ENCODE data around the gene MYO10. TPM values are rescaled to one million over a fixed set of nuclear protein-coding genes. Genes with fewer than 3 reads are reported as not detected.

Gene MYO10
- total RNA-seq, 1 experiment from 2014 or later, result 71.9 TPM

GRCh38 chr5:16883176-16883575 is 52.9 kb downstream of the MYO10 start:
- Histone ChIP-seq H3K9me3 (ENCODE audit: control insufficient read depth, insufficient read depth, low read depth, low read length) (no peaks in the 10 kb centered on the region), H3K36me3 (ENCODE audit: control insufficient read depth, insufficient read depth, low read length) (no peaks in the 10 kb centered on the region), H3K4me1 (ENCODE audit: control insufficient read depth, insufficient read depth, low read length) (peaks cover 71% of the 10 kb centered on the region), H3K27me3 (ENCODE audit: control insufficient read depth, insufficient read depth, low read length) (no peaks in the 10 kb centered on the region), H3K4me3 (ENCODE audit: low read depth in 2 of 2, low read length in 2 of 2) (no peak overlapping the region), H3K27ac (ENCODE audit: low read length) (peak overlapping the region; percentile 52; the same call in 1 of the 2 replicates)
- BruUV-seq (replicated peaks), result no TSS peak
- ChIA-PET POLR2A (no interaction called here), CTCF (no interaction called here)
- DNase-seq (ENCODE audit: low read depth, low spot score), result no peak
- intact Hi-C loops (cut with micrococcal nuclease; ENCODE audit: unreplicated experiment), result no loop called here
- ATAC-seq, result no peak
- no peak for TF ChIP-seq SIN3A (IDR thresholded peaks at IDR 0.05; ENCODE audit: borderline replicate concordance, insufficient read depth, low read depth, low read length)
- TF ChIP-seq CTCF (IDR thresholded peaks at IDR 0.05), result no peak
- TF ChIP-seq POLR2AphosphoS5 (IDR thresholded peaks at IDR 0.05; ENCODE audit: low read depth, low read length), result no peak
- no peak for TF ChIP-seq TCF7L2 (IDR thresholded peaks at IDR 0.05; ENCODE audit: low read depth, low read length)
- TF ChIP-seq, protein P1, sequence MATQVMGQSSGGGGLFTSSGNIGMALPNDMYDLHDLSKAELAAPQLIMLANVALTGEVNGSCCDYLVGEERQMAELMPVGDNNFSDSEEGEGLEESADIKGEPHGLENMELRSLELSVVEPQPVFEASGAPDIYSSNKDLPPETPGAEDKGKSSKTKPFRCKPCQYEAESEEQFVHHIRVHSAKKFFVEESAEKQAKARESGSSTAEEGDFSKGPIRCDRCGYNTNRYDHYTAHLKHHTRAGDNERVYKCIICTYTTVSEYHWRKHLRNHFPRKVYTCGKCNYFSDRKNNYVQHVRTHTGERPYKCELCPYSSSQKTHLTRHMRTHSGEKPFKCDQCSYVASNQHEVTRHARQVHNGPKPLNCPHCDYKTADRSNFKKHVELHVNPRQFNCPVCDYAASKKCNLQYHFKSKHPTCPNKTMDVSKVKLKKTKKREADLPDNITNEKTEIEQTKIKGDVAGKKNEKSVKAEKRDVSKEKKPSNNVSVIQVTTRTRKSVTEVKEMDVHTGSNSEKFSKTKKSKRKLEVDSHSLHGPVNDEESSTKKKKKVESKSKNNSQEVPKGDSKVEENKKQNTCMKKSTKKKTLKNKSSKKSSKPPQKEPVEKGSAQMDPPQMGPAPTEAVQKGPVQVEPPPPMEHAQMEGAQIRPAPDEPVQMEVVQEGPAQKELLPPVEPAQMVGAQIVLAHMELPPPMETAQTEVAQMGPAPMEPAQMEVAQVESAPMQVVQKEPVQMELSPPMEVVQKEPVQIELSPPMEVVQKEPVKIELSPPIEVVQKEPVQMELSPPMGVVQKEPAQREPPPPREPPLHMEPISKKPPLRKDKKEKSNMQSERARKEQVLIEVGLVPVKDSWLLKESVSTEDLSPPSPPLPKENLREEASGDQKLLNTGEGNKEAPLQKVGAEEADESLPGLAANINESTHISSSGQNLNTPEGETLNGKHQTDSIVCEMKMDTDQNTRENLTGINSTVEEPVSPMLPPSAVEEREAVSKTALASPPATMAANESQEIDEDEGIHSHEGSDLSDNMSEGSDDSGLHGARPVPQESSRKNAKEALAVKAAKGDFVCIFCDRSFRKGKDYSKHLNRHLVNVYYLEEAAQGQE (IDR thresholded peaks at IDR 0.05; ENCODE audit: insufficient read depth in 1 of 2, low read depth in 2 of 2, low read length in 1 of 2), result no peak
- in situ Hi-C loops (cut with HindIII; ENCODE audit: low pct_unique_long_range_greater_than_20kb, low sequenced_read_pairs), result no loop called here

GRCh38 chr5:16881251-16881650 is 54.8 kb downstream of the MYO10 start:
- no peak for TF ChIP-seq POLR2AphosphoS5 (IDR thresholded peaks at IDR 0.05; ENCODE audit: low read depth, low read length)

GRCh38 chr5:16880547-16880946 is 55.5 kb downstream of the MYO10 start:
- ChIA-PET POLR2A (no interaction called here), CTCF (no interaction called here)
- peak overlapping the region; percentile 65 for H3K27ac ChIP-seq (ENCODE audit: low read length)
- peaks cover 60% of the 10 kb centered on the region for H3K4me1 ChIP-seq (ENCODE audit: control insufficient read depth, insufficient read depth, low read length)
- ATAC-seq, result no peak; the same call in 1 of the 2 replicates
- intact Hi-C loops (cut with micrococcal nuclease; ENCODE audit: unreplicated experiment), result no loop called here
- 0 out of 2 replicates have a peak, but pooled peaks cover 2% of the 10 kb centered on the region for H3K36me3 ChIP-seq (ENCODE audit: control insufficient read depth, insufficient read depth, low read length)
- no peak for DNase-seq (ENCODE audit: low read depth, low spot score)
- TF ChIP-seq POLR2AphosphoS5 (IDR thresholded peaks at IDR 0.05; ENCODE audit: low read depth, low read length) (no peak), CTCF (IDR thresholded peaks at IDR 0.05) (no peak)
- H3K9me3 ChIP-seq (ENCODE audit: control insufficient read depth, insufficient read depth, low read depth, low read length), result no peaks in the 10 kb centered on the region
- H3K4me3 ChIP-seq (ENCODE audit: low read depth in 2 of 2, low read length in 2 of 2), result no peak overlapping the region
- no peaks in the 10 kb centered on the region for H3K27me3 ChIP-seq (ENCODE audit: control insufficient read depth, insufficient read depth, low read length)
- in situ Hi-C loops (cut with HindIII; ENCODE audit: low pct_unique_long_range_greater_than_20kb, low sequenced_read_pairs), result no loop called here
- no TSS peak for BruUV-seq (replicated peaks)

More at GRCh38 chr5:16881251-16881650, 54.8 kb downstream of the MYO10 start:
- DNase-seq (ENCODE audit: low read depth, low spot score) (no peak), ATAC-seq (no peak)
- no peak overlapping the region for H3K4me3 ChIP-seq (ENCODE audit: low read depth in 2 of 2, low read length in 2 of 2)
- no peaks in the 10 kb centered on the region for H3K9me3 ChIP-seq (ENCODE audit: control insufficient read depth, insufficient read depth, low read depth, low read length)
- POLR2A ChIA-PET, result no interaction called here
- intact Hi-C loops (cut with micrococcal nuclease; ENCODE audit: unreplicated experiment), result no loop called here
- H3K27ac ChIP-seq (ENCODE audit: low read length), result peak overlapping the region; percentile 68; the same call in 1 of the 2 replicates
- 0 out of 2 replicates have a peak, but pooled peaks cover under 1% of the 10 kb centered on the region for H3K36me3 ChIP-seq (ENCODE audit: control insufficient read depth, insufficient read depth, low read length)
- H3K4me1 ChIP-seq (ENCODE audit: control insufficient read depth, insufficient read depth, low read length), result peaks cover 67% of the 10 kb centered on the region
- in situ Hi-C loops (cut with HindIII; ENCODE audit: low pct_unique_long_range_greater_than_20kb, low sequenced_read_pairs), result no loop called here
- BruUV-seq (replicated peaks), result no TSS peak
- H3K27me3 ChIP-seq (ENCODE audit: control insufficient read depth, insufficient read depth, low read length), result no peaks in the 10 kb centered on the region
- CTCF ChIA-PET, result no interaction called here

All from Panc1 (cell line).